Upper lobe of left lung (tissue), 6 donors: ENCODE results near the gene COPZ1. TPM values are rescaled to one million over a fixed set of nuclear protein-coding genes. Genes with fewer than 3 reads are reported as not detected.

Experiments
- ATAC-seq, 2 donors: fragments of 200-7000 bp; cut with Tn5 transposase; one replicate each; pipeline ENCODE4 v1.9.1; 2022; ENCODE audit warnings: mild to moderate bottlenecking in 2 of 2, moderate library complexity in 2 of 2; ENCODE audit not compliant: low FRiP score in 2 of 2
- DNase-seq, 2 donors: peaks; one replicate each; pipeline ENCODE4 v3.0.0-alpha.2; 2019 to 2020
- H3K27ac ChIP-seq, 4 donors: fragments of 200-600 bp; sonication (generic); one replicate each; pipeline ENCODE4 v1.5.1; 2016 to 2019
- H3K27me3 ChIP-seq, 4 donors: fragments of 200-600 bp; sonication (generic); one replicate each; pipeline ENCODE4 v1.5.1; 2017 to 2019
- H3K36me3 ChIP-seq, 4 donors: fragments of 200-600 bp; sonication (generic); one replicate each; pipeline ENCODE4 v1.5.1; 2016 to 2019
- H3K4me1 ChIP-seq, 4 donors: fragments of 200-600 bp; sonication (generic); one replicate each; pipeline ENCODE4 v1.5.1; 2018 to 2019
- H3K4me3 ChIP-seq, 4 donors: fragments of 200-600 bp; sonication (generic); one replicate each; pipeline ENCODE4 v1.5.1; 2017 to 2019; ENCODE audit warnings: mild to moderate bottlenecking in 2 of 4, moderate library complexity in 1 of 4
- H3K9me3 ChIP-seq, 4 donors: fragments of 200-600 bp; sonication (generic); one replicate each; pipeline ENCODE4 v1.5.1; 2018 to 2019
- CTCF ChIP-seq, 6 experiments: fragments of 450-650 bp in 4 of 6; fragments of 200-600 bp in 2 of 6; sonication (generic) in 2 of 6; IDR thresholded peaks; one replicate each; pipeline ENCODE4 v1.5.1; 2016 to 2019; ENCODE audit warnings: antibody characterized with exemption in 6 of 6
- EP300 ChIP-seq, 4 donors: sonication (generic); formaldehyde crosslinking; IDR thresholded peaks; one replicate each; pipeline ENCODE4 v1.5.1; 2017; ENCODE audit warnings: antibody characterized with exemption in 4 of 4, control low read depth in 2 of 4
- POLR2A ChIP-seq, 4 donors: fragments of 450-650 bp; IDR thresholded peaks; one replicate each; pipeline ENCODE4 v1.5.1; 2016 to 2017; ENCODE audit warnings: antibody characterized with exemption in 4 of 4, mild to moderate bottlenecking in 2 of 4
- POLR2AphosphoS5 ChIP-seq, 2 donors: sonication (generic); formaldehyde crosslinking; IDR thresholded peaks; one replicate each; pipeline ENCODE4 v1.5.1; 2017; ENCODE audit warnings: antibody characterized with exemption in 2 of 2
- WGBS, 2 donors: methylation state at CpG; one replicate each; pipeline ENCODE4 v1.1.5; 2017 to 2018; 5-methylcytosine and 5-hydroxymethylcytosine counted together
- total RNA-seq, 6 donors: library from RNA; depleted of rRNA in 4 of 6; stranded (reverse); fragments of >200 nt in 4 of 6; gene quantifications; one replicate each; pipeline versions ENCODE4 v1.1.0 to v1.2.1, GENCODE V29; 2016 to 2021
- donor health status: DM: no; HTN: no; CAD: no; lungs with moderate emphysema.
- donor health status: DM: no; HTN: yes; CAD: no; lungs with severe emphysema.

COPZ1 gene
- total RNA-seq, 6 donors from 2014 or later: 55.5 to 132 (median 96.7) TPM

- Histone ChIP-seq H3K4me3 (no peak overlapping the region), H3K36me3 (peaks cover 4 to 63% (median 44%) of the 10 kb centered on the region in 4 donors), H3K27me3 (no peaks in the 10 kb centered on the region), H3K9me3 (no peaks in the 10 kb centered on the region), H3K27ac (peak overlapping the region in 2 of 4 donors; percentile 5 to 52), H3K4me1 (peaks cover 7 to 27% (median 12%) of the 10 kb centered on the region in 4 donors)
- 39 to 54% methylated on average over 4 of the region's 4 CpGs for WGBS, 2 donors
- peak in 1 of 2 donors; percentile 56 for ATAC-seq
- TF ChIP-seq EP300 (IDR thresholded peaks at IDR 0.05): no peak
- TF ChIP-seq POLR2AphosphoS5 (IDR thresholded peaks at IDR 0.05): no peak
- TF ChIP-seq CTCF (IDR thresholded peaks at IDR 0.05): peak; percentile 53 to 63 (median 56)
- TF ChIP-seq POLR2A (IDR thresholded peaks at IDR 0.05): no peak
- DNase-seq: no peak
Observed at GRCh38 chr12:54394281-54394719, 69.4 kb downstream of the COPZ1 start.

- ATAC-seq: no peak
- Histone ChIP-seq H3K27me3 (no peaks in the 10 kb centered on the region), H3K4me1 (peaks cover 7 to 27% (median 12%) of the 10 kb centered on the region in 4 donors), H3K36me3 (peaks cover 4 to 70% (median 47%) of the 10 kb centered on the region in 4 donors), H3K4me3 (no peak overlapping the region), H3K27ac (no peak overlapping the region), H3K9me3 (no peaks in the 10 kb centered on the region)
- no peak for DNase-seq
- WGBS, 2 donors: 81 to 87% methylated on average over 1 of the region's 1 CpG
- TF ChIP-seq EP300 (IDR thresholded peaks at IDR 0.05): no peak
- TF ChIP-seq POLR2AphosphoS5 (IDR thresholded peaks at IDR 0.05): no peak
- TF ChIP-seq POLR2A (IDR thresholded peaks at IDR 0.05): no peak
- no peak for TF ChIP-seq CTCF (IDR thresholded peaks at IDR 0.05)
Observed at GRCh38 chr12:54394986-54395385, 70.1 kb downstream of the COPZ1 start.

GRCh38 chr12:54395545-54395944 is 70.6 kb downstream of the COPZ1 start:
- ATAC-seq (no peak), DNase-seq (no peak)
- Histone ChIP-seq H3K27me3 (no peaks in the 10 kb centered on the region), H3K4me3 (no peak overlapping the region), H3K4me1 (peaks cover 7 to 27% (median 12%) of the 10 kb centered on the region in 4 donors), H3K36me3 (peaks cover 4 to 76% (median 52%) of the 10 kb centered on the region in 4 donors), H3K9me3 (no peaks in the 10 kb centered on the region), H3K27ac (no peak overlapping the region)
- TF ChIP-seq CTCF (IDR thresholded peaks at IDR 0.05) (no peak), POLR2A (IDR thresholded peaks at IDR 0.05) (no peak), POLR2AphosphoS5 (IDR thresholded peaks at IDR 0.05) (no peak), EP300 (IDR thresholded peaks at IDR 0.05) (no peak)

GRCh38 chr12:54397157-54397556 is 72.2 kb downstream of the COPZ1 start:
- 89 to 100% methylated on average over 1 of the region's 1 CpG for WGBS, 2 donors
- no peak overlapping the region for H3K27ac ChIP-seq
- H3K4me3 ChIP-seq: no peak overlapping the region
- H3K36me3 ChIP-seq: peaks cover 14 to 92% (median 68%) of the 10 kb centered on the region in 4 donors
- no peaks in the 10 kb centered on the region for H3K9me3 ChIP-seq
- ATAC-seq (no peak), DNase-seq (no peak)
- no peak for TF ChIP-seq CTCF (IDR thresholded peaks at IDR 0.05)
- no peak for TF ChIP-seq POLR2A (IDR thresholded peaks at IDR 0.05)
- no peak for TF ChIP-seq POLR2AphosphoS5 (IDR thresholded peaks at IDR 0.05)
- TF ChIP-seq EP300 (IDR thresholded peaks at IDR 0.05): no peak
- peaks cover 0 to 14% (median 3%) of the 10 kb centered on the region in 4 donors for H3K4me1 ChIP-seq
- no peaks in the 10 kb centered on the region for H3K27me3 ChIP-seq

GRCh38 chr12:54398218-54398617 is 73.3 kb downstream of the COPZ1 start:
- Histone ChIP-seq H3K36me3 (peaks cover 15 to 100% (median 77%) of the 10 kb centered on the region in 4 donors), H3K9me3 (no peaks in the 10 kb centered on the region), H3K4me3 (no peak overlapping the region), H3K4me1 (peaks cover 0 to 5% (median 3%) of the 10 kb centered on the region in 4 donors), H3K27me3 (no peaks in the 10 kb centered on the region), H3K27ac (no peak overlapping the region)
- WGBS, 2 donors: 91 to 94% methylated on average over 2 of the region's 2 CpGs
- DNase-seq: no peak
- no peak for ATAC-seq
- TF ChIP-seq CTCF (IDR thresholded peaks at IDR 0.05) (no peak), POLR2AphosphoS5 (IDR thresholded peaks at IDR 0.05) (no peak), POLR2A (IDR thresholded peaks at IDR 0.05) (no peak), EP300 (IDR thresholded peaks at IDR 0.05) (no peak)
